ENCODE data around the gene GLIS1. TPM values are rescaled to one million over a fixed set of nuclear protein-coding genes. Genes with fewer than 3 reads are reported as not detected.

The GLIS1 gene
- total and polyA plus RNA-seq, 2 donors = 0.05 to 0.59 TPM

- WGBS = 52% methylated on average over 19 of the region's 19 CpGs
- peak in 3 of 9 donors; percentile 5 to 39 (median 15) for DNase-seq (ENCODE audit: low read depth in 6 of 9, low spot score in 9 of 9)
- H3K27ac ChIP-seq (ENCODE audit: low read depth in 1 of 2, low read length in 1 of 2) = no peak overlapping the region
- no peaks in the 10 kb centered on the region for H3K27me3 ChIP-seq (ENCODE audit: control insufficient read depth in 2 of 2, insufficient read depth in 1 of 2, low read length in 1 of 2)
- no peak overlapping the region for H3K4me3 ChIP-seq (ENCODE audit: low read length in 2 of 2)
- H3K4me1 ChIP-seq (ENCODE audit: control insufficient read depth in 2 of 2, insufficient read depth in 2 of 2, low read length in 2 of 2) = peaks cover 6 to 20% of the 10 kb centered on the region in 2 donors
- H3K36me3 ChIP-seq (ENCODE audit: control insufficient read depth in 2 of 2, insufficient read depth in 2 of 2, low read length in 1 of 2) = no peaks in the 10 kb centered on the region
- no peaks in the 10 kb centered on the region for H3K9me3 ChIP-seq (ENCODE audit: control insufficient read depth in 2 of 2, insufficient read depth in 1 of 2, low read length in 1 of 2)
These were observed 226.8 kb downstream of the GLIS1 start for GRCh38 chr1:53511933-53512806.

- H3K4me3 ChIP-seq (ENCODE audit: low read length in 2 of 2) = no peak overlapping the region
- no peak overlapping the region for H3K27ac ChIP-seq (ENCODE audit: low read depth in 1 of 2, low read length in 1 of 2)
- H3K27me3 ChIP-seq (ENCODE audit: control insufficient read depth in 2 of 2, insufficient read depth in 1 of 2, low read length in 1 of 2) = no peaks in the 10 kb centered on the region
- H3K9me3 ChIP-seq (ENCODE audit: control insufficient read depth in 2 of 2, insufficient read depth in 1 of 2, low read length in 1 of 2) = no peaks in the 10 kb centered on the region
- H3K4me1 ChIP-seq (ENCODE audit: control insufficient read depth in 2 of 2, insufficient read depth in 2 of 2, low read length in 2 of 2) = peaks cover 6 to 20% of the 10 kb centered on the region in 2 donors
- DNase-seq (ENCODE audit: low read depth in 6 of 9, low spot score in 9 of 9) = no peak
- no peaks in the 10 kb centered on the region for H3K36me3 ChIP-seq (ENCODE audit: control insufficient read depth in 2 of 2, insufficient read depth in 2 of 2, low read length in 1 of 2)
- WGBS = 95% methylated on average over 13 of the region's 13 CpGs
These were observed 227.5 kb downstream of the GLIS1 start for GRCh38 chr1:53511323-53511932.

DNA sequence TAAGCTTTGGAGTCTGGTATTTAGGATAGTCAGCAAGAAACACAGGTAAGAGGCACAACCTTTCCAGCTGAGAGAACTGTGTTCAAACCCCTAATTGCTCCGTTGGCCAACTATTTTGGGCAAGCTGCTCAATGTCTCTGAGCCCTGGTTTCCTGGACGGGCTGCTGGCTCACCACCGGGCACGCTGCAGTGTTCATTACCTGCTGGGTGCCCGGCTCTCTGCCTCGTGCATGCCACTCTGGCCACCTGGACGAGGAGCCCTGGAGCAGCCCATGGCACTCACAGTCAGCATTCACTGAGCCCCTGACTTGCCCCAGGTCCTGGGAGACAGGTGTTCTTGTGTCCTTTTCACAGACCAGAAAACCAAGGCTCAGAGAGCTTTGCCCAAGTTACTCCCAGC, 228.7 kb downstream of the GLIS1 start:
- Histone ChIP-seq H3K36me3 (ENCODE audit: control insufficient read depth in 2 of 2, insufficient read depth in 2 of 2, low read length in 1 of 2) (no peaks in the 10 kb centered on the region), H3K9me3 (ENCODE audit: control insufficient read depth in 2 of 2, insufficient read depth in 1 of 2, low read length in 1 of 2) (no peaks in the 10 kb centered on the region), H3K27me3 (ENCODE audit: control insufficient read depth in 2 of 2, insufficient read depth in 1 of 2, low read length in 1 of 2) (no peaks in the 10 kb centered on the region), H3K4me1 (ENCODE audit: control insufficient read depth in 2 of 2, insufficient read depth in 2 of 2, low read length in 2 of 2) (peaks cover 6 to 20% of the 10 kb centered on the region in 2 donors), H3K27ac (ENCODE audit: low read depth in 1 of 2, low read length in 1 of 2) (no peak overlapping the region), H3K4me3 (ENCODE audit: low read length in 2 of 2) (no peak overlapping the region)
- WGBS = 96% methylated on average over 7 of the region's 7 CpGs
- no peak for DNase-seq (ENCODE audit: low read depth in 6 of 9, low spot score in 9 of 9)

- whole genome bisulfite sequencing = 97% methylated on average over 13 of the region's 13 CpGs
- no peaks in the 10 kb centered on the region for H3K27me3 ChIP-seq (ENCODE audit: control insufficient read depth in 2 of 2, insufficient read depth in 1 of 2, low read length in 1 of 2)
- no peak for DNase-seq (ENCODE audit: low read depth in 6 of 9, low spot score in 9 of 9)
These were observed 229.2 kb downstream of the GLIS1 start for GRCh38 chr1:53509775-53510174.

DNA sequence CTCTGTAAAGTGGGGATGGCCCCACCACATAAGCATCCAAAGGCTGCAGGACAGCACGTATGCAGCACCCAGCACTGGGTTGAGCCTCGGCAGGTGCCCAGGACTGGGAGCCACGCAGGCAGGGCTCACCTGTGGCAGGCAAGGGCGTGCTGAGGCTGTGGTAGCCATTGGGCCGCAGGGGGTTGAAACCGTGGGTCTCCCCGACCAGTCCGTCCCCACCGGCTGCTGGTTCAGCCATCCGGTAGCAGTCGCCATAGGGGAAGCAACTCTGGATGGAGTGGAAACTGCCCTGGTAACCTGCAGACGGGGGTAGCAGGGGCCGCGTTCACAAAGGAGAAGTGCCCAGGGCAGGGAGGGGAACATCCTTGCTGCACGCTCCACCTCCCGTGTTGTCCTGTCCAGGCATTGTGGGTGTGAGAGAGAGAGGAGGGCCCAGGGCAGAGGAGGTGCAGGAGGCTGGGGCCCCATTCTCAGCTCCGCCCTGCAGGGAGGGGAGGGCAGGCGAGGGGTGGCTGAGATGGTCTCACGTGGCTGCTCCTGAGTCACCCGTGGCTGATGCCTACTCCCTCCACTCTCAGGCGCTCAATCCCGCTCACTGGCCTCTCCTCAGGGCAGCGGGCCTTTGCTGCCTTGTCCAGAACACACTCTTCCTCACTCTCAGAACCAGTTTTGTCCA, 229.8 kb downstream of the GLIS1 start:
- H3K27me3 ChIP-seq (ENCODE audit: control insufficient read depth in 2 of 2, insufficient read depth in 1 of 2, low read length in 1 of 2) = no peaks in the 10 kb centered on the region
- H3K4me1 ChIP-seq (ENCODE audit: control insufficient read depth in 2 of 2, insufficient read depth in 2 of 2, low read length in 2 of 2) = peaks cover 6 to 22% of the 10 kb centered on the region in 2 donors
- no peaks in the 10 kb centered on the region for H3K36me3 ChIP-seq (ENCODE audit: control insufficient read depth in 2 of 2, insufficient read depth in 2 of 2, low read length in 1 of 2)
- no peak for DNase-seq (ENCODE audit: low read depth in 6 of 9, low spot score in 9 of 9)
- 59% methylated on average over 23 of the region's 23 CpGs for WGBS
- no peak overlapping the region for H3K27ac ChIP-seq (ENCODE audit: low read depth in 1 of 2, low read length in 1 of 2)
- H3K4me3 ChIP-seq (ENCODE audit: low read length in 2 of 2) = no peak overlapping the region
- no peaks in the 10 kb centered on the region for H3K9me3 ChIP-seq (ENCODE audit: control insufficient read depth in 2 of 2, insufficient read depth in 1 of 2, low read length in 1 of 2)

More at GRCh38 chr1:53509775-53510174, 229.2 kb downstream of the GLIS1 start:
- no peak overlapping the region for H3K27ac ChIP-seq (ENCODE audit: low read depth in 1 of 2, low read length in 1 of 2)
- H3K4me1 ChIP-seq (ENCODE audit: control insufficient read depth in 2 of 2, insufficient read depth in 2 of 2, low read length in 2 of 2) = peaks cover 6 to 22% of the 10 kb centered on the region in 2 donors
- no peak overlapping the region for H3K4me3 ChIP-seq (ENCODE audit: low read length in 2 of 2)
- H3K9me3 ChIP-seq (ENCODE audit: control insufficient read depth in 2 of 2, insufficient read depth in 1 of 2, low read length in 1 of 2) = no peaks in the 10 kb centered on the region
- H3K36me3 ChIP-seq (ENCODE audit: control insufficient read depth in 2 of 2, insufficient read depth in 2 of 2, low read length in 1 of 2) = no peaks in the 10 kb centered on the region

DNA sequence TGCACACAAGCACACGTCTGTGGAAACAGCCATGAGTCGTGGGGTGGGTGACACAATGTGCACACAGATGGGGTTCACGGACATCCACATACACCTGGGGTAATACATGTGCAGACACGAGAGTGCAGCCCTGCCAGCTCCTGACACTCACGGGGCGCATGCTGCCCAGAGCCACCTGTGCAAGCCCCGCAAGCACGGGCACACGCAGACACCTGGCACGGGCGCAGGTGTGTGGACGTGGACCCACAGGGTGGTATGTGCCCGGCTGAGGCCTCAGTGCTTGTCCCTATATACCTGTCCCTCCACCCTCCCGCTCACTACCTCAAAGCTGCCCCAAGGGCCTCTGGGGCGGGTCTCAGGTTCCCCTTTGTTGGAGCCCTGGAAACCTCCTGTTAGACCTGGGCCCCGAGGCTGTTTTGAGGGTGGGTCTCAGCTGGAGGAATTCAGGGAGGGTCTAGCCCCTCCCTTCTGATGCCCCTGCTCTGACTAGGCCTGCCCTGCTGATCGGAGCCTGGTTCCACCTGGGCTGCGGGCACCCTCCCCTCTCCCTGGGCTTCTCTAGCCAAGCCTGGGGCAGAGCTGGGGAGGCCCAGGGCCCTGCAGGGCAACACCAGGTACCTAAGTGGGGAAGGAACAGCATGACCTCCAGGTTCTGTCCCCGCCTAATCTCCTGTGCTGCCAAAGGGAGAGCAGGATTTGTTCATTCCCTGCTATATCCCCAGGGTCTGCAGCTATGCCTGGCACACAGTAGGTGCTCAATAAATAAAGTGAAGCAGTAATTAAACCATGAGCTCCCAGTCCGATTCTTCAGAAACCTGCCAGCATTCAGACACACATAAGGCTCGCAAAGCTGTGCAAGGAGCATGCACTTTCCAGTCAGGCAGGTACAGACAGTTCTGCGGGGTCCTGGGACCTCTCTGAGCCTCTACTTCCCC, 230.6 kb downstream of the GLIS1 start:
- no peak overlapping the region for H3K27ac ChIP-seq (ENCODE audit: low read depth in 1 of 2, low read length in 1 of 2)
- H3K27me3 ChIP-seq (ENCODE audit: control insufficient read depth in 2 of 2, insufficient read depth in 1 of 2, low read length in 1 of 2) = no peaks in the 10 kb centered on the region
- peaks cover 6 to 22% of the 10 kb centered on the region in 2 donors for H3K4me1 ChIP-seq (ENCODE audit: control insufficient read depth in 2 of 2, insufficient read depth in 2 of 2, low read length in 2 of 2)
- no peak for DNase-seq (ENCODE audit: low read depth in 6 of 9, low spot score in 9 of 9)
- no peak overlapping the region for H3K4me3 ChIP-seq (ENCODE audit: low read length in 2 of 2)
- no peaks in the 10 kb centered on the region for H3K9me3 ChIP-seq (ENCODE audit: control insufficient read depth in 2 of 2, insufficient read depth in 1 of 2, low read length in 1 of 2)
- 94% methylated on average over 22 of the region's 22 CpGs for WGBS
- no peaks in the 10 kb centered on the region for H3K36me3 ChIP-seq (ENCODE audit: control insufficient read depth in 2 of 2, insufficient read depth in 2 of 2, low read length in 1 of 2)

DNA sequence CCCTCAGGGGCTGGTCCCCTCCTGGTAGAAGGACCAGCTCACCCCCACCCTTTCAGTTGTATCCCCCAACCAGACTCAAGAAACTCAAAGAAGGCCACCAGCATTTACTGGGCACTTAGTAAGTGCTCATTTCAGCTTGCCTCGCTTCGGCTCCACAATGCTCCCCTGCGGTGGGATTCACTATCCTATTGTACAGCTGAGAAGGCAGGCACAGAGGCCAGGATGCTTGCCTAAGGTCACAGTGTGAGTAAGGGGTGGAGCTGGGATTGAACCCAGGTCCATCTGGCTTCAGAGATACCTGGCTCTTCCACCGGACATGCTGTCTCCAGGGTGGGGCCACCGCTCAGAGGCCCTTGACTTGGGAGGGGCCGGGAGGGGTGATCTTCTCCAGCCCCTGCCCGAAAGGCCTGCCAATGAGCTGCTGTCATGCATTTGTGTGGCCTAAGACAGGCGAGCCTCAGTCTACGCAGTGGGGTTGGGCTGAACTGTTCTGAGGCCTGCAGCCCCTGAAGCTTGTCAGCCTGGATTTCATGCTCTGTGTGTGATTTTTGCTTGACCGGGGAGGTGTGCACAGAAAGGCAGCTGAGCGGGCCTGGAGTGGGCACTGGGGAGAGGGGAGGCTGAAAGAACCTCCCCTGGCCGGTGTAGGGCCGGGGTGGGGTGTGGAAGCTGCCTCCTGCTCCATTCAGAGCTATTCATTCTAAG, 231.7 kb downstream of the GLIS1 start:
- H3K27ac ChIP-seq (ENCODE audit: low read depth in 1 of 2, low read length in 1 of 2) = no peak overlapping the region
- no peaks in the 10 kb centered on the region for H3K36me3 ChIP-seq (ENCODE audit: control insufficient read depth in 2 of 2, insufficient read depth in 2 of 2, low read length in 1 of 2)
- WGBS = 98% methylated on average over 13 of the region's 13 CpGs
- no peaks in the 10 kb centered on the region for H3K27me3 ChIP-seq (ENCODE audit: control insufficient read depth in 2 of 2, insufficient read depth in 1 of 2, low read length in 1 of 2)
- DNase-seq (ENCODE audit: low read depth in 6 of 9, low spot score in 9 of 9) = no peak
- H3K4me1 ChIP-seq (ENCODE audit: control insufficient read depth in 2 of 2, insufficient read depth in 2 of 2, low read length in 2 of 2) = peaks cover 2 to 13% of the 10 kb centered on the region in 2 donors
- no peak overlapping the region for H3K4me3 ChIP-seq (ENCODE audit: low read length in 2 of 2)
- no peaks in the 10 kb centered on the region for H3K9me3 ChIP-seq (ENCODE audit: control insufficient read depth in 2 of 2, insufficient read depth in 1 of 2, low read length in 1 of 2)

GRCh38 chr1:53506355-53507050, 232.5 kb downstream of the GLIS1 start:
- no peak for DNase-seq (ENCODE audit: low read depth in 6 of 9, low spot score in 9 of 9)
- Histone ChIP-seq H3K4me1 (ENCODE audit: control insufficient read depth in 2 of 2, insufficient read depth in 2 of 2, low read length in 2 of 2) (peaks cover 0 to 6% of the 10 kb centered on the region in 2 donors), H3K27ac (ENCODE audit: low read depth in 1 of 2, low read length in 1 of 2) (no peak overlapping the region), H3K9me3 (ENCODE audit: control insufficient read depth in 2 of 2, insufficient read depth in 1 of 2, low read length in 1 of 2) (no peaks in the 10 kb centered on the region), H3K27me3 (ENCODE audit: control insufficient read depth in 2 of 2, insufficient read depth in 1 of 2, low read length in 1 of 2) (no peaks in the 10 kb centered on the region), H3K36me3 (ENCODE audit: control insufficient read depth in 2 of 2, insufficient read depth in 2 of 2, low read length in 1 of 2) (no peaks in the 10 kb centered on the region), H3K4me3 (ENCODE audit: low read length in 2 of 2) (no peak overlapping the region)
- WGBS = 97% methylated on average over 25 of the region's 25 CpGs
